ENCODE measurements around the gene GMPPB. TPM values are rescaled to one million over a fixed set of nuclear protein-coding genes. Genes with fewer than 3 reads are reported as not detected.

GMPPB gene
- polyA plus RNA-seq, 3 donors = 14.7 to 17.6 (median 17.6) TPM

- H3K27ac Mint-ChIP-seq = no peak overlapping the region
- no peaks in the 10 kb centered on the region for H3K4me1 ChIP-seq (ENCODE audit: control insufficient read depth in 1 of 2, insufficient read depth in 2 of 2, low read length in 2 of 2)
- H3K27me3 ChIP-seq (ENCODE audit: control insufficient read depth in 2 of 2, insufficient read depth in 2 of 2, low read length in 2 of 2) = no peaks in the 10 kb centered on the region
Observed at GRCh38 chr3:49740427-49740826, 16.7 kb upstream of the GMPPB start.

GRCh38 chr3:49738067-49738713, 14.4 kb upstream of the GMPPB start:
- H2AFZ ChIP-seq (ENCODE audit: insufficient read depth, low read depth, low read length, poor library complexity, severe bottlenecking) = no peak overlapping the region
- Mint-ChIP-seq H3K27me3 (ENCODE audit: low read depth in 3 of 3) (peaks cover 0 to 3% (median 0%) of the 10 kb centered on the region in 3 donors), H3K36me3 (peaks cover 45 to 74% of the 10 kb centered on the region in 2 donors), H3K4me3 (no peak overlapping the region), H3K4me1 (peaks cover 16% of the 10 kb centered on the region), H3K9me3 (no peaks in the 10 kb centered on the region), H3K27ac (peak overlapping the region in 2 of 7 donors; percentile 18 to 65)
- H3K4me3 ChIP-seq (replicated peaks in 1 of 3; ENCODE audit: low read depth in 2 of 3, low read length in 3 of 3) = no peak overlapping the region
- intact Hi-C loops (cut with micrococcal nuclease) = no loop called here
- 97% methylated on average over 8 of the region's 11 CpGs for WGBS (ENCODE audit: insufficient coverage)
- H3K4me1 ChIP-seq (ENCODE audit: control insufficient read depth in 1 of 2, insufficient read depth in 2 of 2, low read length in 2 of 2) = peaks cover 12 to 13% of the 10 kb centered on the region in 2 donors
- H3K9me3 ChIP-seq (replicated peaks in 1 of 2; ENCODE audit: control insufficient read depth in 1 of 2, insufficient read depth in 1 of 2, low read length in 2 of 2) = no peaks in the 10 kb centered on the region
- no peaks in the 10 kb centered on the region for H3K27me3 ChIP-seq (ENCODE audit: control insufficient read depth in 2 of 2, insufficient read depth in 2 of 2, low read length in 2 of 2)
- H4K20me1 ChIP-seq (ENCODE audit: insufficient read depth, low read length) = peaks cover 38% of the 10 kb centered on the region
- H3K79me2 ChIP-seq (ENCODE audit: insufficient read depth, low read length) = peaks cover 9% of the 10 kb centered on the region
- no peak overlapping the region for H3K4me2 ChIP-seq (replicated peaks; ENCODE audit: extremely low read depth, low read length, poor library complexity, severe bottlenecking)
- DNase-seq = no peak
- H3K27ac ChIP-seq (ENCODE audit: low read depth in 1 of 2, low read length in 2 of 2) = no peak overlapping the region
- H3K36me3 ChIP-seq (replicated peaks in 1 of 2; ENCODE audit: control insufficient read depth in 1 of 2, insufficient read depth in 2 of 2, low read length in 2 of 2) = peaks cover 54 to 79% of the 10 kb centered on the region in 2 donors
- TF ChIP-seq CTCF (IDR thresholded peaks at IDR 0.05) = no peak
- no peak overlapping the region for H3K9ac ChIP-seq (ENCODE audit: insufficient read depth, low read length, poor library complexity, severe bottlenecking)

More at GRCh38 chr3:49740427-49740826, 16.7 kb upstream of the GMPPB start:
- H2AFZ ChIP-seq (ENCODE audit: insufficient read depth, low read depth, low read length, poor library complexity, severe bottlenecking) = no peak overlapping the region
- no peak overlapping the region for H3K9ac ChIP-seq (ENCODE audit: insufficient read depth, low read length, poor library complexity, severe bottlenecking)
- no peak for DNase-seq
- peaks cover 40% of the 10 kb centered on the region for H4K20me1 ChIP-seq (ENCODE audit: insufficient read depth, low read length)
- H3K27ac ChIP-seq (ENCODE audit: low read depth in 1 of 2, low read length in 2 of 2) = no peak overlapping the region
- no peak overlapping the region for H3K4me2 ChIP-seq (replicated peaks; ENCODE audit: extremely low read depth, low read length, poor library complexity, severe bottlenecking)
- H3K36me3 Mint-ChIP-seq = peaks cover 44 to 74% of the 10 kb centered on the region in 2 donors
- no peaks in the 10 kb centered on the region for H3K4me1 Mint-ChIP-seq
- no peak overlapping the region for H3K4me3 ChIP-seq (replicated peaks in 1 of 3; ENCODE audit: low read depth in 2 of 3, low read length in 3 of 3)
- H3K4me3 Mint-ChIP-seq = no peak overlapping the region
- intact Hi-C loops (cut with micrococcal nuclease) = no loop called here
- peaks cover 48 to 85% of the 10 kb centered on the region in 2 donors for H3K36me3 ChIP-seq (replicated peaks in 1 of 2; ENCODE audit: control insufficient read depth in 1 of 2, insufficient read depth in 2 of 2, low read length in 2 of 2)
- H3K9me3 Mint-ChIP-seq = no peaks in the 10 kb centered on the region
- no peak for TF ChIP-seq CTCF (IDR thresholded peaks at IDR 0.05)
- peaks cover 0 to 3% (median 0%) of the 10 kb centered on the region in 3 donors for H3K27me3 Mint-ChIP-seq (ENCODE audit: low read depth in 3 of 3)
- no peaks in the 10 kb centered on the region for H3K9me3 ChIP-seq (replicated peaks in 1 of 2; ENCODE audit: control insufficient read depth in 1 of 2, insufficient read depth in 1 of 2, low read length in 2 of 2)
- H3K79me2 ChIP-seq (ENCODE audit: insufficient read depth, low read length) = peaks cover 12% of the 10 kb centered on the region

Data from CD14-positive monocyte (primary cell).